ENCODE results near the gene IFTAP.

IFTAP gene

GRCh38 chr11:36600180-36600579, 5.9 kb downstream of the IFTAP start:
- no peak for DNase-seq

- DNase-seq, result no peak
These were observed 6.9 kb downstream of the IFTAP start for GRCh38 chr11:36601155-36601554.

GRCh38 chr11:36602135-36602534, 7.8 kb downstream of the IFTAP start:
- no peak for DNase-seq

GRCh38 chr11:36605221-36606216, 11.2 kb downstream of the IFTAP start:
- DNase-seq, result no peak

GRCh38 chr11:36608491-36609199, 14.3 kb downstream of the IFTAP start:
- no peak for DNase-seq

GRCh38 chr11:36609383-36609782, 15.1 kb downstream of the IFTAP start:
- DNase-seq, result no peak

- DNase-seq, result no peak
These were observed 21.5 kb downstream of the IFTAP start for GRCh38 chr11:36615826-36616225.

GRCh38 chr11:36617543-36618362, 23.5 kb downstream of the IFTAP start:
- DNase-seq, result no peak

GRCh38 chr11:36618363-36619047, 24.2 kb downstream of the IFTAP start:
- DNase-seq, result no peak

- DNase-seq, result no peak
These were observed 25.2 kb downstream of the IFTAP start for GRCh38 chr11:36619502-36619901.

- DNase-seq, result no peak
These were observed 25.9 kb downstream of the IFTAP start for GRCh38 chr11:36620246-36620645.

GRCh38 chr11:36622431-36623136, 28.3 kb downstream of the IFTAP start:
- no peak for DNase-seq

- no peak for DNase-seq
These were observed 29.2 kb downstream of the IFTAP start for GRCh38 chr11:36623494-36623893.

GRCh38 chr11:36627006-36627405, 32.7 kb downstream of the IFTAP start:
- DNase-seq, result no peak

GRCh38 chr11:36627471-36627870, 33.2 kb downstream of the IFTAP start:
- DNase-seq, result no peak

- no peak for DNase-seq
These were observed 33.8 kb downstream of the IFTAP start for GRCh38 chr11:36628141-36628540.

GRCh38 chr11:36628765-36629244, 34.5 kb downstream of the IFTAP start:
- no peak for DNase-seq

- no peak for DNase-seq
These were observed 37.5 kb downstream of the IFTAP start for GRCh38 chr11:36631774-36632173.

- no peak for DNase-seq
These were observed 41.0 kb downstream of the IFTAP start for GRCh38 chr11:36635066-36635862.

- no peak for DNase-seq
These were observed 44.3 kb downstream of the IFTAP start for GRCh38 chr11:36638556-36638955.
